Measurements from ENCODE around the gene STRADA. TPM values are rescaled to one million over a fixed set of nuclear protein-coding genes. Genes with fewer than 3 reads are reported as not detected.

Gene STRADA
- total and polyA plus RNA-seq, 2 experiments from 2014 or later, result 18.0 to 28.8 TPM

GRCh38 chr17:63774141-63774968, 32.8 kb upstream of the STRADA start, which contains the start of gene DDX42 (continued):
- TF ChIP-seq, protein P1, sequence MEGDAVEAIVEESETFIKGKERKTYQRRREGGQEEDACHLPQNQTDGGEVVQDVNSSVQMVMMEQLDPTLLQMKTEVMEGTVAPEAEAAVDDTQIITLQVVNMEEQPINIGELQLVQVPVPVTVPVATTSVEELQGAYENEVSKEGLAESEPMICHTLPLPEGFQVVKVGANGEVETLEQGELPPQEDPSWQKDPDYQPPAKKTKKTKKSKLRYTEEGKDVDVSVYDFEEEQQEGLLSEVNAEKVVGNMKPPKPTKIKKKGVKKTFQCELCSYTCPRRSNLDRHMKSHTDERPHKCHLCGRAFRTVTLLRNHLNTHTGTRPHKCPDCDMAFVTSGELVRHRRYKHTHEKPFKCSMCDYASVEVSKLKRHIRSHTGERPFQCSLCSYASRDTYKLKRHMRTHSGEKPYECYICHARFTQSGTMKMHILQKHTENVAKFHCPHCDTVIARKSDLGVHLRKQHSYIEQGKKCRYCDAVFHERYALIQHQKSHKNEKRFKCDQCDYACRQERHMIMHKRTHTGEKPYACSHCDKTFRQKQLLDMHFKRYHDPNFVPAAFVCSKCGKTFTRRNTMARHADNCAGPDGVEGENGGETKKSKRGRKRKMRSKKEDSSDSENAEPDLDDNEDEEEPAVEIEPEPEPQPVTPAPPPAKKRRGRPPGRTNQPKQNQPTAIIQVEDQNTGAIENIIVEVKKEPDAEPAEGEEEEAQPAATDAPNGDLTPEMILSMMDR (conservative IDR thresholded peaks at IDR 0.05; ENCODE audit: low read depth in 2 of 2), result peak; percentile 18 to 24; a peak in 3 of 4 replicates
- no peak for TF ChIP-seq NANOG (IDR thresholded peaks at IDR 0.05; ENCODE audit: borderline replicate concordance)
- peak; percentile 85 for TF ChIP-seq POLR2AphosphoS5 (IDR thresholded peaks at IDR 0.05; ENCODE audit: low read depth)
- TF ChIP-seq JUNB (IDR thresholded peaks at IDR 0.05; ENCODE audit: unreplicated experiment), result no peak

DNA sequence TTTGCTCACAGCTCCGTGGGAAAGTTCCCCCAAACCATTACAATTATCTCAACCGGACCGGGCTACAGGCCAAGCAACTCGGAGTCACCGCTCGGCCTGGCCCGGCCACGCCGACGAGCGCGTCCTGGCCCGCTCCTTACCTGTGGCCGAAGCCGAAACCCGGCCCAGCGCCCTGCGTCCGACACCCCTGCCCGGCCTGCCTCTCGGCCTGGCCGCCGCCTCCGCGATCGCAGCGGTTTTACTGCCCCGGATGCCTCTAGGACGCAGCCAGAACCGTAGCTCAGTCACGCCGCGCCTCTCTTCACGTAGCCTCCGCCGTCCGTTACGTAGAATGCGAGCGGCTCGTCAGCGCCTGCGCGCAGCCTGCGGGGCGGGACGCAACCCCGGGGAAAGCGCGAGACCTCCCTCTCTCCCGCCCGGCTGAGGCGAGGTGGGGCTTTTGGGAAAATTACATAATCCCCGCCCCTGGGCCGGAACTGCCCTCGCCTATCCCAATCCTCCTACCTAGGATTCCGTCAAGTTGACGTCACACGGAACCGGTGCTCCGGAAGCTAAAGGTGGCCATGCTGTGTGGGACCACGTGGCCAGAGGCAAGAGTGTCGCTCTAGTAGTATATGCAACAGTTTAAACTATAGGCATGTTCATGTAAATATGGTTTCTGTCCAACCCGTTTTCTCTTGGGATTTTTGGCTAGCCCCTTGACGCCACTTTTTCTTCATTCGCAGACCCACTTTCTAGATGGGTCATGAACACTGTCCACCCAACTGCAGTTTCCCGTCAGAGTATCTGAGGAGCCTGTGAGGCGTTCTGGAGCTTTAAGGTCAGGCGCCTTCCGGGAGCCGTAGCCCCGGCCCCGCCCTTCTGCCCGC, 31.9 kb upstream of the STRADA start, which contains the start of gene CCDC47:
Gene CCDC47, minus strand, starts transcription at position 326 of the 869 bp plus-strand sequence. CDS start 7,422 bp downstream, outside the sequence.
- H3K27me3 ChIP-seq (ENCODE audit: insufficient read depth), result no peaks in the 10 kb centered on the region
- H3K4me2 ChIP-seq, result peak within 1 kb of the TSS; percentile 96
- peak within 1 kb of the TSS; percentile 39; the same call in 1 of the 2 replicates for H2AFZ ChIP-seq
- no peaks in the 10 kb centered on the region for H3K9me2 ChIP-seq (ENCODE audit: insufficient read depth)
- Mint-ChIP-seq H3K27me3 (ENCODE audit: insufficient read depth, low read depth, poor library complexity) (peaks cover 14% of the 10 kb centered on the region), H3K27ac (peak within 1 kb of the TSS; percentile 100), H3K36me3 (ENCODE audit: low read depth) (peaks cover 32% of the 10 kb centered on the region), H3K4me1 (peaks cover 18% of the 10 kb centered on the region), H3K9me3 (no peaks in the 10 kb centered on the region; the same call in 2 of the 3 replicates), H3K4me3 (peak within 1 kb of the TSS; percentile 95)
- H3K4me3 ChIP-seq, result peak within 1 kb of the TSS; percentile 99
- peaks cover 22% of the 10 kb centered on the region for H3K4me1 ChIP-seq (ENCODE audit: insufficient read depth)
- DNase-seq (ENCODE audit: low spot score), result peak; percentile 100
- H3K36me3 ChIP-seq (ENCODE audit: insufficient read depth), result peaks cover 6% of the 10 kb centered on the region; the same call in 1 of the 2 replicates
- peak; percentile 95 for TF ChIP-seq CREB1 (CRISPR knock-in tag; IDR thresholded peaks at IDR 0.05; ENCODE audit: low read depth)
- TF ChIP-seq ZNF114 (CRISPR knock-in tag; IDR thresholded peaks at IDR 0.05), result no peak
- TF ChIP-seq, protein P2, sequence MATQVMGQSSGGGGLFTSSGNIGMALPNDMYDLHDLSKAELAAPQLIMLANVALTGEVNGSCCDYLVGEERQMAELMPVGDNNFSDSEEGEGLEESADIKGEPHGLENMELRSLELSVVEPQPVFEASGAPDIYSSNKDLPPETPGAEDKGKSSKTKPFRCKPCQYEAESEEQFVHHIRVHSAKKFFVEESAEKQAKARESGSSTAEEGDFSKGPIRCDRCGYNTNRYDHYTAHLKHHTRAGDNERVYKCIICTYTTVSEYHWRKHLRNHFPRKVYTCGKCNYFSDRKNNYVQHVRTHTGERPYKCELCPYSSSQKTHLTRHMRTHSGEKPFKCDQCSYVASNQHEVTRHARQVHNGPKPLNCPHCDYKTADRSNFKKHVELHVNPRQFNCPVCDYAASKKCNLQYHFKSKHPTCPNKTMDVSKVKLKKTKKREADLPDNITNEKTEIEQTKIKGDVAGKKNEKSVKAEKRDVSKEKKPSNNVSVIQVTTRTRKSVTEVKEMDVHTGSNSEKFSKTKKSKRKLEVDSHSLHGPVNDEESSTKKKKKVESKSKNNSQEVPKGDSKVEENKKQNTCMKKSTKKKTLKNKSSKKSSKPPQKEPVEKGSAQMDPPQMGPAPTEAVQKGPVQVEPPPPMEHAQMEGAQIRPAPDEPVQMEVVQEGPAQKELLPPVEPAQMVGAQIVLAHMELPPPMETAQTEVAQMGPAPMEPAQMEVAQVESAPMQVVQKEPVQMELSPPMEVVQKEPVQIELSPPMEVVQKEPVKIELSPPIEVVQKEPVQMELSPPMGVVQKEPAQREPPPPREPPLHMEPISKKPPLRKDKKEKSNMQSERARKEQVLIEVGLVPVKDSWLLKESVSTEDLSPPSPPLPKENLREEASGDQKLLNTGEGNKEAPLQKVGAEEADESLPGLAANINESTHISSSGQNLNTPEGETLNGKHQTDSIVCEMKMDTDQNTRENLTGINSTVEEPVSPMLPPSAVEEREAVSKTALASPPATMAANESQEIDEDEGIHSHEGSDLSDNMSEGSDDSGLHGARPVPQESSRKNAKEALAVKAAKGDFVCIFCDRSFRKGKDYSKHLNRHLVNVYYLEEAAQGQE (IDR thresholded peaks at IDR 0.05; ENCODE audit: unreplicated experiment), result no peak
- peak; percentile 94 for TF ChIP-seq POLR2AphosphoS5 (IDR thresholded peaks at IDR 0.05; ENCODE audit: low read depth)
- TF ChIP-seq EZH2phosphoT487 (IDR thresholded peaks at IDR 0.05; ENCODE audit: unreplicated experiment), result no peak
- TF ChIP-seq EZH2 (IDR thresholded peaks at IDR 0.05; ENCODE audit: low read depth, unreplicated experiment), result no peak
- 0 out of 2 replicates have a peak, but pooled peaks have one; percentile 14 for TF ChIP-seq NANOG (IDR thresholded peaks at IDR 0.05; ENCODE audit: borderline replicate concordance)
- TF ChIP-seq, protein P1 (conservative IDR thresholded peaks at IDR 0.05; ENCODE audit: low read depth in 2 of 2), result no peak
- no peak for TF ChIP-seq ZNF331 (CRISPR knock-in tag; IDR thresholded peaks at IDR 0.05; ENCODE audit: low read depth)
- TF ChIP-seq, protein P3, sequence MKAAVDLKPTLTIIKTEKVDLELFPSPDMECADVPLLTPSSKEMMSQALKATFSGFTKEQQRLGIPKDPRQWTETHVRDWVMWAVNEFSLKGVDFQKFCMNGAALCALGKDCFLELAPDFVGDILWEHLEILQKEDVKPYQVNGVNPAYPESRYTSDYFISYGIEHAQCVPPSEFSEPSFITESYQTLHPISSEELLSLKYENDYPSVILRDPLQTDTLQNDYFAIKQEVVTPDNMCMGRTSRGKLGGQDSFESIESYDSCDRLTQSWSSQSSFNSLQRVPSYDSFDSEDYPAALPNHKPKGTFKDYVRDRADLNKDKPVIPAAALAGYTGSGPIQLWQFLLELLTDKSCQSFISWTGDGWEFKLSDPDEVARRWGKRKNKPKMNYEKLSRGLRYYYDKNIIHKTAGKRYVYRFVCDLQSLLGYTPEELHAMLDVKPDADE (IDR thresholded peaks at IDR 0.05), result peak; percentile 85
- ATAC-seq, result peak; percentile 86
- H3F3A ChIP-seq (replicated peaks; ENCODE audit: low read depth), result no peaks in the 10 kb centered on the region; the same call in 1 of the 2 replicates
- peak within 1 kb of the TSS; percentile 98 for H3K27ac ChIP-seq (ENCODE audit: low read depth)
- H3K79me2 ChIP-seq (replicated peaks; ENCODE audit: insufficient read depth), result peaks cover 90% of the 10 kb centered on the region
- H4K20me1 ChIP-seq (replicated peaks; ENCODE audit: insufficient read depth), result peaks cover 64% of the 10 kb centered on the region
